Thoracic aorta (tissue), 2 donors: ENCODE results near the gene USHBP1. TPM values are rescaled to one million over a fixed set of nuclear protein-coding genes. Genes with fewer than 3 reads are reported as not detected.

Experiments used
- ATAC-seq: fragments of 150-250 bp; one replicate; pipeline ENCODE4 v1.8.0; 2017; ENCODE audit warnings: low read depth; ENCODE audit not compliant: insufficient number of reproducible peaks, low FRiP score
- DNase-seq: peaks from one replicate; pipeline ENCODE4 v3.0.0-alpha.2; 2020; ENCODE audit warnings: low spot score
- H3K27ac ChIP-seq, 2 donors: fragments of 200-600 bp; sonication (generic); 1 replicate in 1 of 2; 2 replicates in 1 of 2; pipeline ENCODE4 v1.5.1; 2016; ENCODE audit warnings: mild to moderate bottlenecking in 2 of 2, moderate library complexity in 2 of 2
- H3K27me3 ChIP-seq: fragments of 200-600 bp; sonication (generic); replicated peaks from 2 replicates; pipeline ENCODE4 v1.6.0; 2016; ENCODE audit warnings: mild to moderate bottlenecking; ENCODE audit not compliant: insufficient read depth
- H3K36me3 ChIP-seq: fragments of 200-600 bp; sonication (generic); one replicate; pipeline ENCODE4 v1.5.1; 2016
- H3K4me1 ChIP-seq, 2 donors: fragments of 200-600 bp; sonication (generic); 1 replicate in 1 of 2; 2 replicates in 1 of 2; pipeline versions ENCODE4 v1.5.1 to v1.6.0; 2016; ENCODE audit warnings: low read depth in 2 of 2, mild to moderate bottlenecking in 1 of 2; ENCODE audit not compliant: control insufficient read depth in 1 of 2
- H3K4me3 ChIP-seq: fragments of 200-600 bp; sonication (generic); 2 replicates; pipeline ENCODE4 v1.5.1; 2016; ENCODE audit warnings: mild to moderate bottlenecking
- H3K9me3 ChIP-seq: fragments of 200-600 bp; sonication (generic); 2 replicates; pipeline ENCODE4 v1.5.1; 2016
- total RNA-seq, 2 donors: library from RNA; depleted of rRNA; stranded (reverse); fragments of >200 nt; gene quantifications; one replicate each; pipeline versions ENCODE4 v1.1.0 to v1.2.3, GENCODE V29; 2016
- TF ChIP-seq, protein P1 (sequence below): fragments of 200-600 bp; sonication (generic); IDR thresholded peaks from one replicate; pipeline ENCODE4 v1.5.1; 2019; ENCODE audit warnings: antibody characterized with exemption

Gene USHBP1
- total RNA-seq, 2 donors from 2014 or later = 3.5 to 4.0 TPM

DNA sequence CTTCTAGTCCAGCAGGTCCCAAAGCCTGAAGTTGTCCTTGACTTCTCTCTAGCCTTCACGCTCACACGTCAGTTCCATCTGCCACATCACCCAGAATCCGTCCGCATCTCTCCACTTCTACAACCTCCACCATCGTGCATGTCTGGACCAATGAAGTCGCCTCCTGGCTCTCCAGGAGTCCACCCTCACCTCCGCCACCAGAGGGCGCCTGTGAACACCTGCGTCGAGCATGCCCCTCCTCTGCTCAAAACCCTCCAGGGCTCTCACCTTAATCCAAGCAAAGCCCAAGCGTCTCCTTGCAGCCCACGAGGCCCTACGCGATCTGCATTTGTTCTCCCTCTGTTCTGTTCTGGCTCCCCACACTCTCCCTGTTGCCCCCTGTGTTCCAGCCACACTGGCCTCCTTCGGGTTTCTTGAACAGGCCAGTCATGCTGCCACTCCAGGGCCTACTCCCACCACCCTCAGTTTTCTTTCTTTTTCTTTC, 3.7 kb downstream of the USHBP1 start:
- DNase-seq = no peak
- peak; percentile 59 for ATAC-seq
- H3K9me3 ChIP-seq = no peaks in the 10 kb centered on the region

DNA sequence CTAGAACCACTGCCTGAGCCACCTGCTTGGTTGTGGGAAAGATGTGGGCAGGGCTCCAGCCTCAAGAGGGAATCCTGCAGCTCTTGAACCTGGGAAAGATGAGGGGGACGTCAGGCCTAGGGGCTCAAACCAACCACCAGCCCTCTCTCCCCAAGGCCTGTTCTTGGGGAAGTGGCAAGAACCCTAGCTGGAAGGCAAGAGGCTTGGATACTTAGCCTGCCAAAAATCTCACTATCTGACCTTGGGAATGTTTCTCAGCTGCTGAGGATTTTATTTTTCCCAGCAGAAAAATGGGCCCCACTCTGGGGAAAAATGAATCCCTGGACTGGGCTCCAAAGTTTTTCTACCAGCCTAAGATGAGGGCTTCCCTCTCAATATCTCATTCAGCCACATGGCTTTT, 4.6 kb downstream of the USHBP1 start:
- Histone ChIP-seq H3K4me1 (no peaks in the 10 kb centered on the region), H3K27me3 (no peaks in the 10 kb centered on the region), H3K9me3 (no peaks in the 10 kb centered on the region), H3K4me3 (no peak overlapping the region), H3K36me3 (no peaks in the 10 kb centered on the region), H3K27ac (no peak overlapping the region)
- no peak for ATAC-seq
- TF ChIP-seq, protein P1, sequence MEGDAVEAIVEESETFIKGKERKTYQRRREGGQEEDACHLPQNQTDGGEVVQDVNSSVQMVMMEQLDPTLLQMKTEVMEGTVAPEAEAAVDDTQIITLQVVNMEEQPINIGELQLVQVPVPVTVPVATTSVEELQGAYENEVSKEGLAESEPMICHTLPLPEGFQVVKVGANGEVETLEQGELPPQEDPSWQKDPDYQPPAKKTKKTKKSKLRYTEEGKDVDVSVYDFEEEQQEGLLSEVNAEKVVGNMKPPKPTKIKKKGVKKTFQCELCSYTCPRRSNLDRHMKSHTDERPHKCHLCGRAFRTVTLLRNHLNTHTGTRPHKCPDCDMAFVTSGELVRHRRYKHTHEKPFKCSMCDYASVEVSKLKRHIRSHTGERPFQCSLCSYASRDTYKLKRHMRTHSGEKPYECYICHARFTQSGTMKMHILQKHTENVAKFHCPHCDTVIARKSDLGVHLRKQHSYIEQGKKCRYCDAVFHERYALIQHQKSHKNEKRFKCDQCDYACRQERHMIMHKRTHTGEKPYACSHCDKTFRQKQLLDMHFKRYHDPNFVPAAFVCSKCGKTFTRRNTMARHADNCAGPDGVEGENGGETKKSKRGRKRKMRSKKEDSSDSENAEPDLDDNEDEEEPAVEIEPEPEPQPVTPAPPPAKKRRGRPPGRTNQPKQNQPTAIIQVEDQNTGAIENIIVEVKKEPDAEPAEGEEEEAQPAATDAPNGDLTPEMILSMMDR = no peak
- DNase-seq = no peak

More for the DNA sequence above, 3.7 kb downstream of the USHBP1 start:
- Histone ChIP-seq H3K4me3 (no peak overlapping the region), H3K36me3 (no peaks in the 10 kb centered on the region), H3K4me1 (no peaks in the 10 kb centered on the region), H3K27me3 (no peaks in the 10 kb centered on the region), H3K27ac (no peak overlapping the region)
- TF ChIP-seq, protein P1 = peak; percentile 91

DNA sequence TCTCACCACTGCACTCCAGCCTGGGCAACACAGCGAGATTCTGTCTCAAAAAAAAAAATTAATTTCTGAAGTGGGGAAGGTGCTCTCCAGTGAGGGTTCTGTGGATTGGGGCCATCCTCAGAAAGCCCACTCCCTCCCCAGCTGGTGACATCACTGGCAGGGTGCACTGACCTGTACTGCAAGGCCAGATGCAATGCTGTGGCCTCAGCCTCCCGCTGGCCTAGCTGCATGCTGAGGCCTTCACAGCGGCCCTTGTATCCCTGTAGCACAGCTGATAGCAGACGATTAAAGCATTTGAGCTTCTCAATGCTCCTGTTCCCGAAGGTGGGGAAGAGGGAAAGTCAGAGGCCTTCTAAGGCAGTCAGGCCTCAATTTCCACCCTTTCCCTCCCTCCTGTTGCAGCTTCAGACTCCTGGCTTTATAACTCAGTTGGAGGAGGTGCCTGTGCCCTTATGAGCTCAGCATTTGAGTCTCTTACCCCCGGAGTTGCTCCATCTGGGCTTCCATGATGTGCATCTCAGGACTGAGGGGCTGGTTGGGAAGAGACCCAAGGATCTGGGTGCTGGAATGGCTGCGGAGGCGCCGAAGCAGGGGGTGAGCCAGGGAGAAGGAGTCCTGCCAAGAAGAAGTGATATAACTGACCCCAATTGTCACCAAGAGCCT, 5.3 kb downstream of the USHBP1 start:
- Histone ChIP-seq H3K27me3 (no peaks in the 10 kb centered on the region), H3K36me3 (no peaks in the 10 kb centered on the region), H3K4me3 (no peak overlapping the region), H3K27ac (no peak overlapping the region), H3K4me1 (no peaks in the 10 kb centered on the region), H3K9me3 (no peaks in the 10 kb centered on the region)
- no peak for DNase-seq
- ATAC-seq = no peak
- TF ChIP-seq, protein P1 = no peak

DNA sequence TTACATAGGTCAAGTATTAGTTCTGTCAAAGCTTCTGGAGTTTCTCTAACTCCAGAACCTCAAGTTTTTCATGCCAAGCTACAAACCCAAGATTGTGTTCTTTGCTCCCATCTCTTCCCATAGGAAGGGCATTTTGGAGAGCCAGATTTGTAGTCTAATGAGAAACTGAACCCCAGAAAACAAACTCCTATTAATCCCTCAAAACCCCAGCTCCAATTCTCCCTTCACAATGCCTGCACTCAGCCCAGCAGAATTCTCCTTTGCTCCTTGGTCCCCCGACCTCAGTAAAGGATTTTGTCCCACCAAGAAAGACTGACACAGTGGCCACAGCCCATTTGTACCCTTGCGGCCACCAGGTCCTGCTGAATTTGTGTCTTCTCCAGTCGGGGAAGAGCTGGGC, 8.4 kb downstream of the USHBP1 start:
- H3K9me3 ChIP-seq = no peaks in the 10 kb centered on the region
- TF ChIP-seq, protein P1 = no peak
- no peak for DNase-seq
- H3K4me1 ChIP-seq = no peaks in the 10 kb centered on the region
- no peak for ATAC-seq
- no peaks in the 10 kb centered on the region for H3K36me3 ChIP-seq
- no peak overlapping the region for H3K4me3 ChIP-seq
- no peaks in the 10 kb centered on the region for H3K27me3 ChIP-seq
- no peak overlapping the region for H3K27ac ChIP-seq

DNA sequence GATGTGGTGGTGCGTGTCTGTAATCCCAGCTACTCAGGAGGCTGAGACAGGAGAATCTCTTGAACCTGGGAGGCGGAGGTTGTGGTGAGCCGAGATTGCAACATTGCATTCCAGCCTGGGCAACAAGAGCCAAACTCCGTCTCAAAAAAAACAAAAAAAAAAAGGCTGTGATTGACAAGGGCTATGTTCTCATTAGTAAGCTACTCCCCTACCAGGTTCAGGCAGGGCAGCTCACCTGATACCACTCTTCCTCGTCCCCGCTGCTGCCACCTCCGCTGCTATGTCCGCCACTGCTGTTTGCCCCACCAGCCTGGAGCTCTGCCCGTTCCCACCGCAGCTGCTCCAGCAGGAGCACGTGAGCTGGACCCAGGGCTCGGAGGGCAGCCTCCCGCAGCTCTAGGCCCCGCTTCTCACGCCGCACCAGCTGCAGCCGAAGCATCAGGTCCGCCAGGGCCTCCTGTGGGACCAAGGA, 9.4 kb downstream of the USHBP1 start:
- no peaks in the 10 kb centered on the region for H3K9me3 ChIP-seq
- H3K27ac ChIP-seq = no peak overlapping the region
- ATAC-seq = no peak
- H3K27me3 ChIP-seq = no peaks in the 10 kb centered on the region
- no peaks in the 10 kb centered on the region for H3K4me1 ChIP-seq
- no peak overlapping the region for H3K4me3 ChIP-seq
- DNase-seq = no peak
- TF ChIP-seq, protein P1 = no peak
- H3K36me3 ChIP-seq = no peaks in the 10 kb centered on the region
